H1 (cell line): ENCODE measurements around the gene ADAM30. TPM values are rescaled to one million over a fixed set of nuclear protein-coding genes. Genes with fewer than 3 reads are reported as not detected.

Experiments used
- CTCF ChIA-PET: fragments of 300-600 bp; sonication (Branson Sonifier 250); formaldehyde crosslinking; loops from one replicate; lab custom pipeline; 2021; ENCODE audit not compliant: partially characterized antibody; lab: Charles Lee
- POLR2A ChIA-PET: fragments of 300-600 bp; sonication (Branson Sonifier 250); formaldehyde crosslinking; loops from one replicate; lab custom pipeline; 2021; ENCODE audit warnings: inconsistent platforms; ENCODE audit not compliant: partially characterized antibody; lab: Charles Lee
- DNase-seq, 2 experiments: peaks; one replicate each; pipeline versions ENCODE4 v3.0.0 to v3.0.0-alpha.2; 2010 to 2022; ENCODE audit warnings: low spot score in 2 of 2, low read depth in 1 of 2, mixed read lengths in 1 of 2
- FAIRE-seq: peaks from 2 replicates; lab custom pipeline; 2011; peaks lifted over from hg19 to GRCh38; lab: Jason Lieb, UNC
- H2AFZ ChIP-seq: 2 replicates; pipeline ENCODE4 v1.8.1; 2012; ENCODE audit warnings: low read length, inconsistent platforms
- H2AK5ac ChIP-seq: 2 replicates; pipeline ENCODE4 v1.6.1; 2013; ENCODE audit warnings: low read depth, low read length
- H2BK120ac ChIP-seq: replicated peaks from 2 replicates; pipeline ENCODE3; 2013; ENCODE audit warnings: low read depth, low read length, inconsistent platforms
- H2BK12ac ChIP-seq: 2 replicates; pipeline ENCODE4 v1.6.1; 2013; ENCODE audit warnings: low read depth, low read length
- H2BK15ac ChIP-seq: 2 replicates; pipeline ENCODE4 v1.6.1; 2013; ENCODE audit warnings: low read length
- H2BK20ac ChIP-seq: 2 replicates; pipeline ENCODE4 v1.6.1; 2013; ENCODE audit warnings: low read length
- H2BK5ac ChIP-seq: 2 replicates; pipeline ENCODE4 v1.6.1; 2013; ENCODE audit warnings: low read depth, low read length
- H3K14ac ChIP-seq: 2 replicates; pipeline ENCODE4 v1.6.1; 2013; ENCODE audit warnings: inconsistent platforms; ENCODE audit not compliant: insufficient read length
- H3K18ac ChIP-seq: 2 replicates; pipeline ENCODE4 v1.6.1; 2013; ENCODE audit warnings: low read length; ENCODE audit errors: extremely low read depth
- H3K23ac ChIP-seq: 2 replicates; pipeline ENCODE4 v1.6.1; 2013; ENCODE audit warnings: inconsistent platforms; ENCODE audit not compliant: insufficient read length
- H3K23me2 ChIP-seq: 2 replicates; pipeline ENCODE4 v1.6.1; 2013; ENCODE audit warnings: low read depth, low read length
- H3K27ac ChIP-seq: 2 replicates; pipeline ENCODE4 v1.6.1; 2011; ENCODE audit warnings: low read depth, low read length, inconsistent platforms
- H3K27me3 ChIP-seq, 4 experiments: replicated peaks in 1 of 4; 1 replicate in 1 of 4; 2 replicates in 3 of 4; pipeline versions ENCODE4 v1.6.1 to v1.8.1; 2011 to 2013; ENCODE audit warnings: low read length in 3 of 4, mild to moderate bottlenecking in 3 of 4, inconsistent platforms in 2 of 4, mixed read lengths in 2 of 4, moderate library complexity in 1 of 4; ENCODE audit not compliant: control insufficient read depth in 3 of 4, insufficient read depth in 3 of 4; ENCODE audit errors: extremely low read depth in 1 of 4
- H3K36me3 ChIP-seq, 4 experiments: 2 replicates each; pipeline versions ENCODE4 v1.6.1 to v1.8.1; 2011 to 2013; ENCODE audit warnings: mild to moderate bottlenecking in 4 of 4, low read length in 3 of 4, moderate library complexity in 2 of 4, control low read depth in 1 of 4, inconsistent platforms in 1 of 4; ENCODE audit not compliant: insufficient read depth in 4 of 4, control insufficient read depth in 2 of 4
- H3K4ac ChIP-seq: replicated peaks from 2 replicates; pipeline ENCODE3; 2013; ENCODE audit warnings: low read length, low read depth, mixed read lengths, inconsistent platforms; ENCODE audit not compliant: insufficient read length
- H3K4me1 ChIP-seq, 4 experiments: replicated peaks in 1 of 4; 1 replicate in 1 of 4; 2 replicates in 3 of 4; pipeline versions ENCODE4 v1.6.1 to v1.8.1; 2011 to 2013; ENCODE audit warnings: low read length in 3 of 4, inconsistent platforms in 2 of 4, mixed read lengths in 1 of 4; ENCODE audit not compliant: insufficient read depth in 4 of 4, control insufficient read depth in 3 of 4
- H3K4me2 ChIP-seq, 2 experiments: 2 replicates each; pipeline versions ENCODE4 v1.6.1 to v1.8.1; 2011 to 2013; ENCODE audit warnings: low read depth in 2 of 2, low read length in 2 of 2, control low read depth in 1 of 2, inconsistent platforms in 1 of 2, mild to moderate bottlenecking in 1 of 2; ENCODE audit not compliant: insufficient read depth in 1 of 2
- H3K4me3 ChIP-seq, 4 experiments: fragments of 200-600, 300-600 bp in 1 of 4; sonication (generic), shearing (Covaris generic), sonication (Bioruptor Twin) in 1 of 4; 2 replicates each; pipeline versions ENCODE4 v1.5.1 to v1.8.1; 2011 to 2016; ENCODE audit warnings: low read length in 4 of 4, low read depth in 3 of 4, control low read depth in 2 of 4, inconsistent platforms in 2 of 4, mild to moderate bottlenecking in 2 of 4, mixed read lengths in 1 of 4, moderate library complexity in 1 of 4; ENCODE audit not compliant: insufficient read depth in 2 of 4; ENCODE audit errors: extremely low read depth in 1 of 4
- H3K56ac ChIP-seq: replicated peaks from 2 replicates; pipeline ENCODE3; 2013; ENCODE audit warnings: low read depth, mild to moderate bottlenecking, mixed read lengths, low read length, inconsistent platforms; ENCODE audit not compliant: insufficient read length
- H3K79me1 ChIP-seq: 2 replicates; pipeline ENCODE4 v1.6.1; 2013; ENCODE audit warnings: low read depth, low read length, control low read depth
- H3K79me2 ChIP-seq, 2 experiments: 2 replicates each; pipeline versions ENCODE4 v1.6.1 to v1.8.1; 2012 to 2013; ENCODE audit warnings: low read length in 2 of 2, mild to moderate bottlenecking in 2 of 2, inconsistent platforms in 1 of 2; ENCODE audit not compliant: insufficient read depth in 2 of 2, control insufficient read depth in 1 of 2
- H3K9ac ChIP-seq, 4 experiments: replicated peaks in 1 of 4; 1 replicate in 1 of 4; 2 replicates in 3 of 4; pipeline versions ENCODE4 v1.6.1 to v1.8.1; 2011 to 2013; ENCODE audit warnings: low read depth in 3 of 4, low read length in 3 of 4, control low read depth in 2 of 4, mild to moderate bottlenecking in 2 of 4, moderate library complexity in 2 of 4, inconsistent platforms in 1 of 4; ENCODE audit errors: extremely low read depth in 1 of 4
- H3K9me3 ChIP-seq, 2 experiments: 2 replicates each; pipeline versions ENCODE4 v1.6.1 to v1.8.1; 2012 to 2013; ENCODE audit warnings: mild to moderate bottlenecking in 2 of 2, moderate library complexity in 2 of 2, control low read depth in 1 of 2, inconsistent platforms in 1 of 2, low read depth in 1 of 2, low read length in 1 of 2, mixed read lengths in 1 of 2; ENCODE audit not compliant: insufficient read depth in 2 of 2
- H4K20me1 ChIP-seq, 2 experiments: replicated peaks in 1 of 2; 2 replicates each; pipeline versions ENCODE3 to v1.8.1; 2011 to 2013; ENCODE audit warnings: inconsistent platforms in 2 of 2, low read length in 2 of 2, mild to moderate bottlenecking in 1 of 2; ENCODE audit not compliant: insufficient read depth in 2 of 2, control insufficient read depth in 1 of 2
- H4K5ac ChIP-seq: 2 replicates; pipeline ENCODE4 v1.6.1; 2013; ENCODE audit warnings: low read length, low read depth, mixed read lengths, inconsistent platforms; ENCODE audit not compliant: insufficient read length
- H4K8ac ChIP-seq: 2 replicates; pipeline ENCODE4 v1.8.0; 2013; ENCODE audit warnings: mild to moderate bottlenecking, moderate library complexity, low read length, inconsistent platforms; ENCODE audit not compliant: insufficient read depth; ENCODE audit errors: extremely low read depth
- H4K91ac ChIP-seq: replicated peaks from 2 replicates; pipeline ENCODE3; 2013; ENCODE audit warnings: low read length, mixed read lengths, inconsistent platforms; ENCODE audit not compliant: insufficient read length
- JUND ChIP-seq: IDR thresholded peaks from 2 replicates; pipeline ENCODE4 v1.6.1; 2011; ENCODE audit warnings: mild to moderate bottlenecking, improper control_type of control experiment, low read length
- KDM1A ChIP-seq: fragments of 200-600, 300-600 bp; sonication (generic); IDR thresholded peaks from 2 replicates; pipeline ENCODE4 v1.7.1; 2016; ENCODE audit warnings: mild to moderate bottlenecking, low read length, borderline replicate concordance
- NRF1 ChIP-seq: IDR thresholded peaks from 2 replicates; pipeline ENCODE4 v1.6.1; 2011; ENCODE audit warnings: mild to moderate bottlenecking, low read depth, low read length, improper control_type of control experiment
- RBBP5 ChIP-seq: IDR thresholded peaks from 2 replicates; pipeline ENCODE4 v1.7.1; 2012; ENCODE audit warnings: low read depth, mild to moderate bottlenecking, inconsistent platforms, low read length, moderate library complexity, borderline replicate concordance
- WGBS, 2 experiments: shearing (Covaris generic) in 1 of 2; methylation state at CpG; one replicate each; pipeline versions ENCODE4 v1.1.6 to v1.1.7; 2013 to 2015; ENCODE audit warnings: low lambda C conversion rate in 2 of 2, mixed read lengths in 2 of 2, inconsistent platforms in 1 of 2, low coverage in 1 of 2, missing lambda C conversion rate in 1 of 2; ENCODE audit not compliant: insufficient replicate concordance in 2 of 2, insufficient coverage in 1 of 2, insufficient read length in 1 of 2; ENCODE audit errors: extremely low coverage in 1 of 2, missing lambda C conversion rate in 1 of 2; 5-methylcytosine and 5-hydroxymethylcytosine counted together
- polyA plus RNA-seq, 7 experiments: library from polyadenylated mRNA; depleted of rRNA in 3 of 7; stranded (reverse) in 5 of 7; unstranded in 2 of 7; fragments of >200 nt in 5 of 7; fragments of 200-250 nt in 2 of 7; gene quantifications; 1 replicate in 5 of 7; 2 replicates in 1 of 7; 4 replicates in 1 of 7; pipeline versions ENCODE4 v1.2.1 to v1.2.3, GENCODE V29; 2011 to 2013; ENCODE audit warnings: missing spikeins in 2 of 7, mixed read lengths in 2 of 7
- total RNA-seq: library from RNA; stranded (reverse); fragmentation: NEBNext Ultra II Directional; extraction: Animal tissue kit (Norgen Biotek cat#: 25700); gene quantifications from 2 replicates; pipeline ENCODE4 v1.2.1, GENCODE V29; 2021
- TF ChIP-seq, protein P1 (sequence below): IDR thresholded peaks from 2 replicates; pipeline ENCODE4 v1.6.1; 2012; ENCODE audit warnings: low read length, inconsistent platforms
- TF ChIP-seq, protein P2 (sequence below): IDR thresholded peaks from 2 replicates; pipeline ENCODE4 v1.6.1; 2011; ENCODE audit warnings: low read length, improper control_type of control experiment

Gene ADAM30
- total and polyA plus RNA-seq, 2 of the 8 experiments (the other 6 are each of a cell fraction or from before 2014, with no cell fraction given) = not detected

DNA sequence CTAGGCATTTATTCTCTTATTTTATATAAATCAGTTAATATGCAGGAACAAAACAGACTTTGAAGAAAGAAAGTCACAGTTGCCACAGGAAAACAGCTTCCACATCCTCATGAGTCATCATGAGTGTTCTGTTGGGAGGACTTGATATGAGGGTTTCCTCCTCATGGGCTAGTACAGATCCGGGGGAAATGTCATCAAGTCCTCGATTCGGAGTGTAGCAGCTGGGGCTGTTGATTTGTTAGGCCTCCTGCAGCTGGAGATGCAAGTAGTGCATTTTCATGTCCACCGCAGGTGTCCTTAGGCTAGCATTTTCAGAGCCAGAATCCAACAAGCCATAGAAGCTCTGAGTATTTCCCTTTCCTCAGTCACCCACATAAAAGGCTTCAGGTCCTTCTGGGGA lies 36.7 kb downstream of the ADAM30 start:
- Histone ChIP-seq H3K4ac (no peak overlapping the region), H2BK20ac (no peak overlapping the region), H4K8ac (no peak overlapping the region), H3K18ac (no peak overlapping the region), H3K56ac (no peak overlapping the region), H2AFZ (no peak overlapping the region), H3K27ac (no peak overlapping the region), H3K4me3 (no peak overlapping the region), H3K23me2 (no peaks in the 10 kb centered on the region), H4K5ac (no peak overlapping the region), H3K14ac (no peak overlapping the region), H3K23ac (no peak overlapping the region), H2BK120ac (no peak overlapping the region), H3K9me3 (no peaks in the 10 kb centered on the region), H2BK15ac (no peak overlapping the region), H4K20me1 (no peaks in the 10 kb centered on the region), H3K79me2 (no peaks in the 10 kb centered on the region), H2BK12ac (no peak overlapping the region), H3K36me3 (no peaks in the 10 kb centered on the region), H3K27me3 (no peaks in the 10 kb centered on the region), H2BK5ac (no peak overlapping the region), H3K9ac (no peak overlapping the region), H2AK5ac (no peak overlapping the region), H3K4me2 (no peak overlapping the region), H3K79me1 (no peaks in the 10 kb centered on the region), H3K4me1 (no peaks in the 10 kb centered on the region), H4K91ac (no peak overlapping the region)
- CTCF ChIA-PET = interaction anchor here (1.1 to 4.6 kb wide), 4 partner anchors 11 to 28 kb away, joined by 3 to 41 read pairs (median 5); no protein-coding TSS in a partner anchor
- WGBS, 2 experiments = 90% methylated on average over 4 of the region's 4 CpGs; no CpG with 5 or more reads in 1 of the 2 experiments
- POLR2A ChIA-PET = no interaction called here
- no peak for DNase-seq
- no peak for FAIRE-seq
- TF ChIP-seq KDM1A (no peak), RBBP5 (no peak), JUND (no peak), NRF1 (no peak)
- TF ChIP-seq, protein P1, sequence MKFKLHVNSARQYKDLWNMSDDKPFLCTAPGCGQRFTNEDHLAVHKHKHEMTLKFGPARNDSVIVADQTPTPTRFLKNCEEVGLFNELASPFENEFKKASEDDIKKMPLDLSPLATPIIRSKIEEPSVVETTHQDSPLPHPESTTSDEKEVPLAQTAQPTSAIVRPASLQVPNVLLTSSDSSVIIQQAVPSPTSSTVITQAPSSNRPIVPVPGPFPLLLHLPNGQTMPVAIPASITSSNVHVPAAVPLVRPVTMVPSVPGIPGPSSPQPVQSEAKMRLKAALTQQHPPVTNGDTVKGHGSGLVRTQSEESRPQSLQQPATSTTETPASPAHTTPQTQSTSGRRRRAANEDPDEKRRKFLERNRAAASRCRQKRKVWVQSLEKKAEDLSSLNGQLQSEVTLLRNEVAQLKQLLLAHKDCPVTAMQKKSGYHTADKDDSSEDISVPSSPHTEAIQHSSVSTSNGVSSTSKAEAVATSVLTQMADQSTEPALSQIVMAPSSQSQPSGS = no peak
- TF ChIP-seq, protein P2, sequence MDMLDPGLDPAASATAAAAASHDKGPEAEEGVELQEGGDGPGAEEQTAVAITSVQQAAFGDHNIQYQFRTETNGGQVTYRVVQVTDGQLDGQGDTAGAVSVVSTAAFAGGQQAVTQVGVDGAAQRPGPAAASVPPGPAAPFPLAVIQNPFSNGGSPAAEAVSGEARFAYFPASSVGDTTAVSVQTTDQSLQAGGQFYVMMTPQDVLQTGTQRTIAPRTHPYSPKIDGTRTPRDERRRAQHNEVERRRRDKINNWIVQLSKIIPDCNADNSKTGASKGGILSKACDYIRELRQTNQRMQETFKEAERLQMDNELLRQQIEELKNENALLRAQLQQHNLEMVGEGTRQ = no peak
